ENCODE measurements around the gene STX16. TPM values are rescaled to one million over a fixed set of nuclear protein-coding genes. Genes with fewer than 3 reads are reported as not detected.

The STX16 gene
- total RNA-seq, 1 donor from 2014 or later: 66.9 TPM

DNA sequence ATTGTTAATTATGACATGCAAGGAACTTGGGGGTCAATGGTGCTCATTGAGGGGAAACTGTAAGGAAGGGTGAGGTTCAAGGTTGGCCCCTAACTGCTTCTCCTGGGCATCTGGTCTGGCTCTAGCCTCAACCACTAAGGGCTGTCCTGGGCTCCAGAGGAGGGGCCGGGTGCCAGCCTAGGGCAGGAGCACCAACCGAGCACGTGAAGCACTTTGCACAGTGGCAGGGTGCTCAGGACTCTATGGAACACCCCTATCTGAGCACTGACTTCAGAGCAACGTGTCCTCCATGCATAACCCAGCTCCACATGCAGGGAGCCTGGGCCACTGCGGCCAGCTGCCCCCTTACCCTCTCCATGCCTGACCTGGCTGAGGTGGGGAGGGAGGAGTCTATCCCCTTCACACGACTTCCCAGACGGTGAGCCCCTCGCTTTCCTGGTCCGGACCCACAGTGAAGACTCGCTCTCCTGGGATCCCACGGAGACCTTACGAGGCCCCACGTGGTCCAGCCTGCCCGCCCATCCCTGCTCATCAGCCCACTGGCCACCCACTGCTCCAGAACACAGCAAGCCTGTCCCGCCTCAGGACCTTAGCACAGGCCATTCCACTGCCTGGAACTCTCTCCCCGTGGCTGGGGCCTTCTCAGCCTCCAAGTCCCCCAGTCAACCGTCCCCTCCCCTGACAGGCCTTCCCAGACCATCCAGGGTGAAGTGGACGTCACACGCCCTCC, 40.8 kb upstream of the STX16 start:
- H3K36me3 Mint-ChIP-seq (ENCODE audit: unreplicated experiment): no peaks in the 10 kb centered on the region
- no peak overlapping the region for H3K27ac Mint-ChIP-seq (ENCODE audit: unreplicated experiment)
- no peaks in the 10 kb centered on the region for H3K27me3 Mint-ChIP-seq (ENCODE audit: unreplicated experiment)
- H3K9me3 Mint-ChIP-seq (ENCODE audit: unreplicated experiment): no peaks in the 10 kb centered on the region
- peaks cover 29% of the 10 kb centered on the region for H3K4me1 Mint-ChIP-seq (ENCODE audit: unreplicated experiment)
- H3K4me3 Mint-ChIP-seq (ENCODE audit: unreplicated experiment): no peak overlapping the region
- TF ChIP-seq, protein P1, sequence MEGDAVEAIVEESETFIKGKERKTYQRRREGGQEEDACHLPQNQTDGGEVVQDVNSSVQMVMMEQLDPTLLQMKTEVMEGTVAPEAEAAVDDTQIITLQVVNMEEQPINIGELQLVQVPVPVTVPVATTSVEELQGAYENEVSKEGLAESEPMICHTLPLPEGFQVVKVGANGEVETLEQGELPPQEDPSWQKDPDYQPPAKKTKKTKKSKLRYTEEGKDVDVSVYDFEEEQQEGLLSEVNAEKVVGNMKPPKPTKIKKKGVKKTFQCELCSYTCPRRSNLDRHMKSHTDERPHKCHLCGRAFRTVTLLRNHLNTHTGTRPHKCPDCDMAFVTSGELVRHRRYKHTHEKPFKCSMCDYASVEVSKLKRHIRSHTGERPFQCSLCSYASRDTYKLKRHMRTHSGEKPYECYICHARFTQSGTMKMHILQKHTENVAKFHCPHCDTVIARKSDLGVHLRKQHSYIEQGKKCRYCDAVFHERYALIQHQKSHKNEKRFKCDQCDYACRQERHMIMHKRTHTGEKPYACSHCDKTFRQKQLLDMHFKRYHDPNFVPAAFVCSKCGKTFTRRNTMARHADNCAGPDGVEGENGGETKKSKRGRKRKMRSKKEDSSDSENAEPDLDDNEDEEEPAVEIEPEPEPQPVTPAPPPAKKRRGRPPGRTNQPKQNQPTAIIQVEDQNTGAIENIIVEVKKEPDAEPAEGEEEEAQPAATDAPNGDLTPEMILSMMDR (IDR thresholded peaks at IDR 0.05): no peak
- DNase-seq (ENCODE audit: extremely low spot score, unreplicated experiment): no peak

DNA sequence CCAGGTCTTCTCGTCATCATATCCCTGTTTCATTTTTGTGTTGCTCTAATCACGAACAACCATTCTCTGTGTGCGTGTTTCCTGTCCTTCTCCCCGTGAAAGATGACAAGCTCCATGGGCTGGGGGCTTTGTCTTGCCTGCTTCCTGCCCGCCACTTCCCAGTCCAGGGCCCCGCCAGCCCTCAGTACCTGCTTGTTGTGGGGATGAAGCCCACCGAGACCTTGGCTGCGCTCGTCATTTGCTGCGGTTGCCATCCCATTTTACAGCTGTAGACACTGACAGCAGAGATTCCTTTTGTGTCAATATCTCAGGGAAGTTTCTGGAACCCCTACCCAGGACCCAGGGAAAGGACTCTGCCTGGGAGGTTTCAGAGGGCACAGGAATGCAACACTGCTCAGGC, 40.3 kb upstream of the STX16 start:
- Mint-ChIP-seq H3K4me1 (ENCODE audit: unreplicated experiment) (peaks cover 32% of the 10 kb centered on the region), H3K9me3 (ENCODE audit: unreplicated experiment) (no peaks in the 10 kb centered on the region), H3K27ac (ENCODE audit: unreplicated experiment) (no peak overlapping the region), H3K27me3 (ENCODE audit: unreplicated experiment) (no peaks in the 10 kb centered on the region), H3K36me3 (ENCODE audit: unreplicated experiment) (no peaks in the 10 kb centered on the region), H3K4me3 (ENCODE audit: unreplicated experiment) (no peak overlapping the region)
- DNase-seq (ENCODE audit: extremely low spot score, unreplicated experiment): no peak
- TF ChIP-seq, protein P1 (IDR thresholded peaks at IDR 0.05): no peak

DNA sequence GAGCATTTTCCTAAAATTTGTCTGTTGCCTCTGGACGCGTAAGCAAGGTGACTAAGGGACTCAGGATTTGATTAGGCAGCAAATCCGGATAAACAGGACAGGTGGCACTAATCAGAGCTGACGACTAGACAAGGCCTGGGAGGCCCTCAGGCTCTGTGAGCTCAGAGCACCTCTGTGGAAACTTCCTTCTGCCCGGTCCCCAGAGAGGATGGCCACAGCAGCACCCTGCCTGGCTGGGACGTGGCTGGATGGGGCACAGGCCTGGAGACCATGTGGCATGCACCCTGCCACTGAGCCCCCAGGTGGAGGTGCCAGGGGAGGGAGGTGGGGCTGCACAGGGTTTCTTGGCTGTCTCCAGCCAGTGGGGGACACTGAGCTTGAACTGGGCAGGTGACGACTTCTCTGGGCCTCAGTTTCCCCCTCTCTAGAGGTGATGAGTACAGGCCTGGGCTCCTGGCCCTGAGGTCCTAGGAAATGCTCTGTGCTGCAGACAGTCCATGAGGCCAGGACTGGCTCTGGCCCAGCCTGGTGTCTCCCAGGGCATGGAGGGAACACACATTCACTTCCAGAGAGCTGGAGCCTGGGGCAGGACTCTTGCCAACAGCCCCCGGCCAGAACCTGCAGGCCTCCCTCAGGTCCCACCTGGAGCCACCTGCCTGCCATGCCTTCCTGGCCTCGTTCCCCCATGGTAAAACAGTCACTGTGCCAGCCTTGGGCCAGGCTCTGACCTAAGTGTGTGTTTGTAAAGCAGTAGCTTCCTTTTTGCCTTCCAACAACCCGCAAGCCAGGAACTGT, 39.6 kb upstream of the STX16 start:
- no peak for DNase-seq (ENCODE audit: extremely low spot score, unreplicated experiment)
- H3K27me3 Mint-ChIP-seq (ENCODE audit: unreplicated experiment): no peaks in the 10 kb centered on the region
- H3K27ac Mint-ChIP-seq (ENCODE audit: unreplicated experiment): no peak overlapping the region
- no peak overlapping the region for H3K4me3 Mint-ChIP-seq (ENCODE audit: unreplicated experiment)
- H3K4me1 Mint-ChIP-seq (ENCODE audit: unreplicated experiment): peaks cover 32% of the 10 kb centered on the region
- H3K9me3 Mint-ChIP-seq (ENCODE audit: unreplicated experiment): no peaks in the 10 kb centered on the region
- no peaks in the 10 kb centered on the region for H3K36me3 Mint-ChIP-seq (ENCODE audit: unreplicated experiment)
- TF ChIP-seq, protein P1 (IDR thresholded peaks at IDR 0.05): no peak

DNA sequence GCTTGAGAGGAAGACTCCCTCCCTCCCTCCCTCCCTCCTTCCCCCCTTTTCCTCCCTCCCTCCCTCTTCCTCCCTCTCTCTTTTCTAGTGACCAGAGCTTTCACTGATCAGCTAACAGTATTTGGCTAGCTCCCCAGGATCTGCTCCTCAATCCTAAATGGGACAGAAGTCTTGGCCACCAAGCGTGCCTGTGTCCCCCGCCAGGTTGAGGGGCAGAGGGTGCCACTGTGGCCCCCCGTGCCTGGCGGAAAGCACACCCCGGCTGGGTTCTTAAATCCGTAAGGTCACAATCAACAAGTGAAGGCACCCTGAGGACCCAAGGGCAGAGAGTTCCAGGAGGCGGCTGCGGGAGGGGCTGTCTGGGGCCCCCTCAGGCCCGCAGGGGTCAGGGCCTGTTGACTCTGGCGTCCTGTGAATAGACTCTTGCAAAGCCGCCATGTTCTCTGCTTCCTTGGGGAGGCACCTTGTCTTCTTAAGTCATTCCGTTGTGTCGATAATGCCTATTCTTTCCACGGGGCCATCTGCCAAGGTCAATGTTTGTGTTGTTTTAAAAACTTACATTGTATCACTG, 38.9 kb upstream of the STX16 start:
- DNase-seq (ENCODE audit: extremely low spot score, unreplicated experiment): no peak
- no peaks in the 10 kb centered on the region for H3K36me3 Mint-ChIP-seq (ENCODE audit: unreplicated experiment)

More for the DNA sequence above, 38.9 kb upstream of the STX16 start:
- TF ChIP-seq, protein P1 (IDR thresholded peaks at IDR 0.05): no peak
- H3K9me3 Mint-ChIP-seq (ENCODE audit: unreplicated experiment): peaks cover under 1% of the 10 kb centered on the region
- no peak overlapping the region for H3K4me3 Mint-ChIP-seq (ENCODE audit: unreplicated experiment)
- H3K4me1 Mint-ChIP-seq (ENCODE audit: unreplicated experiment): peaks cover 32% of the 10 kb centered on the region
- H3K27me3 Mint-ChIP-seq (ENCODE audit: unreplicated experiment): no peaks in the 10 kb centered on the region
- peak overlapping the region; percentile 4 for H3K27ac Mint-ChIP-seq (ENCODE audit: unreplicated experiment)
